ENCODE data around the gene CCDC73. TPM values are rescaled to one million over a fixed set of nuclear protein-coding genes. Genes with fewer than 3 reads are reported as not detected.

The CCDC73 gene
- polyA plus RNA-seq, 1 donor = 0.43 TPM

DNA sequence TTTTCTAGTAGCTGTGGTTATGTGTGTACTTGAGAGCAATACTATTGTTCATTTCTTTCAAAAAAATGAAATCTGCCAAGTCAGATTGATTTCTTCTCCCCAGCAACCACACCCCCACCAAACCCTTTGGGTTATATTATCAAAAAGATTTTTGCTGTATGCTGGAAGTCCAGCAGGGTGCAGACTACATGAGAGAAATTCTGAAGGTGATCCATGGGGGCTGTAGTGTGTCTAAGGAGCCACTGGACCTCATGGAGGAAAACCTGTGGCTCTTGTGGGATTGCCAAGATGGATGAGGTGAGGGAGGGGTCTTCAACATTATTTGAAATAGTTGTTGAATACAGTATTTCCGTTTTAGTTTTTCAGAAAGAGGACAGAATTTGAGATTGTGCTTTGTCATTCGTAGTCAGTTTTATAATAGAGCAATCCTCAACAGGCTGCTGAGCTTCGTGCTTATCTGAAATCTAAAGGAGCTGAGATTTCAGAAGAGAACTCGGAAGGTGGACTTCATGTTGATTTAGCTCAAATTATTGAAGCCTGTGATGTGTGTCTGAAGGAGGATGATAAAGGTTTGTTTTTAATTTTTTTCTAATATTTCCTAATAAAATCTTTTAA lies 207.8 kb downstream of the CCDC73 start:
- no peak for DNase-seq

DNA sequence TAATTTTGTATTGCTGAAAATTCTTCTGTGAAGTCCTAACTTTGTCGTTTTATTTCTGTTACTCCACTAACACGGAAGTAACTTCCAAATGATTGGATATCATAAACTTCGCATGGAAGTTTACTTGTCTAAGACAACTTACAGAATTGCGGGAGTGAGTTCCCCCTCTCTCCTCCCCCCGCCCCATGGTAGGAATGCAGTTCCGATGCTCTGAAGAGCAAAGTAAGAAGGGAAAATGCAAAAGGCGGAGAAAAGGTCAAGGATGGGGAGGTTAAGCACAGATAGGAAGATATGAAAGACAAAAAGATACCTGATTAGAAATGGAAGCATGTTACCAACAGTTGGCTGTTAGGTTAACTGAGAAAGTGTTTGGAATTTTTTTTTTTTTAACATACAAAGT lies 209.5 kb downstream of the CCDC73 start:
- DNase-seq = no peak

DNA sequence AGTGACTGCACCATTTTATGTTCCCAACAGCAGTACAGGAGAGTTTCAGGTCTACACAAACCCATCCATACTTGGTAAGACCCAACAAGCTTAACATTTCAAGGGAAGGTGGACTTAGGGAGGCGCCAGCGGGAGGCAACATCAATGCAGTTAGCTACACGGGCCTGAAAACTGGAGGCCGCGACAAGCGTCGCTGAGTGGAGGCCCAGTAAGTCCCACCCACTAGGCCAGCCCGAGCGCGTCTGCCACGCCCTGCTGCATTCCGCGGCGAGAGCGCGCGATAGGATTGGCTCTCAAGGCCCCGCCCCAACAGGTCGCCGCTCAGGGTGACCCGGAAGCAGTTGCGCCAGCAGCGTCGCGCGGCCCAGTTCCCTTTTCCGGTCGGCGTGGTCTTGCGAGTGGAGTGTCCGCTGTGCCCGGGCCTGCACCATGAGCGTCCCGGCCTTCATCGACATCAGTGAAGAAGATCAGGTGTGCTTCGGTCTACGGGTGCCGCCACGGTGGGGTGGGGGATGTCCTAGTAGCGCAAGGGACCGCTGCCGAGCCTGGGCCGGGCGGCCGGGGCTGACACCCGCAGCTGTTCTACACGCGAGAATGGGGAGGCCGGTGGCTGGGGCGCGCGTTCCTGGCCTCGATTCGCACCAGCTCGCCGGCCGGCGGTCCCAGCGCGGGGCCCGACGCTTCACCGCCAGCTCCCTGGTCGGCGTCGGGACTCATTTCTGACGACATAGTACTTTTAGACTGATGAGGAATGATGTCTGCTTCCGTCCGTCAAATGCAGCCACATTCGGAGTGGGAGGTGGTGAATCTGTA lies 210.8 kb downstream of the CCDC73 start, which contains the start of gene EIF3M:
Gene EIF3M, plus strand, starts transcription at position 373 of the 813 bp plus-strand sequence. Its CDS starts 57 bp downstream, at position 430.
- DNase-seq = peak; percentile 95

DNA sequence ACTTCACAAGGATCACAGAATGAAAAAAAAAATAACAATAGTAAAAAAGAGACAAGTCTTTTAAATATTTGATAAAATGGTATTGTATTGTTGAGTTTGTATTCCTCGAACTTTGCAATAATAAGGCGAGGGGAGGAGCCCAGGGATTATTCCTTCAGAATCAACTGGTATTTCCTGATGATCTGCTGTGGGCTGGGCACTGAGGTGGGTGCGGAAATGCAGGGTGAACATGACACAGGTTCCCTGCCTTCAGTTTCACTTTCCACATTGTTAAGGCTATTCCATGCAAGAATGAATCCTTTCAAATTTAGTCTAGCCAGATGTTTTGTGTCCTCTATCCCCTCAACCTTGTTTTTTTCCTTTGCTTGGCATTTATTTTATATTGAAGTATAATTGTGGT lies 212.9 kb downstream of the CCDC73 start:
- no peak for DNase-seq

GRCh38 chr11:32580967-32581366 lies 213.5 kb downstream of the CCDC73 start:
- DNase-seq = no peak

DNA sequence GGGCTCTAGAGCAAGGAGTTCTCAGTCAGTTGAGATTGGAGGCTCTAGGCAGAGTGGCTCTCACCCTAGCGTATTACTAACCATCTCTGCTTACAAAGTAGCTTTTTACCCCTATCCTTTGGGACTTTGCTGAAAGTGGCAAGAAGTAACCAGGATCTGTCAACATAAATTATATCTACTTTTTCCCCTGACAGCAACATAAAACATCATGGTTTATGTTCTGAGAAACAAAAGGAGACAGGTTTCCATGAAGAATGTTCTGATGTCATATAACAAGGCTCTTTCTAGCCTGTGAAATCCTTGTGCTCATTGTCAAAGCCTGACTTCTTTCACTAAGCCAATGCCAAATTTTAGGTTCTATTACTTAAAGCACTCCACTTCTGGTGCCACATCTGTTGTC lies 218.0 kb downstream of the CCDC73 start:
- no peak for DNase-seq

GRCh38 chr11:32575070-32575469 lies 219.4 kb downstream of the CCDC73 start:
- no peak for DNase-seq

DNA sequence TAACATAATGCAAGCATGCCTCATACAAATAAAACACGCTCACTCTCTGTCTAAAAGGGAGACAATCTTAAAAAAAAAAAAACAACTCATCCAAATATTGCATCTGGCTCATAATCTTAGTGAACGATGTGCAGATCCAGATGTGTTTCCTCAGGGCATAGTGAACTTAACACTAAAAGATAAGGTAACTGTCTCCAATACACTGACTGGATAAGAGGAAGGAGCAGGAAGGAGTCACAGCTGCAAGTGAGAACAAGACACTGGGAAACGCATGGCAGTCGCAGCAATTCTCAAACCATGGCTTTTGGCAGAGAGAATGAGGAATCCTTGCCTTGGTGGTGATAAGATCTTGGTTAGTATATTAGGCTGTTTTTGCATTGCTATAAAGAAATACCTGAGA lies 220.0 kb downstream of the CCDC73 start:
- no peak for DNase-seq

- no peak for DNase-seq
Measured at GRCh38 chr11:32573228-32573627, 221.2 kb downstream of the CCDC73 start.

- peak; percentile 77 for DNase-seq
Measured at GRCh38 chr11:32571039-32571438, 223.4 kb downstream of the CCDC73 start.

- no peak for DNase-seq
Measured at GRCh38 chr11:32569313-32569881, 225.1 kb downstream of the CCDC73 start.

DNA sequence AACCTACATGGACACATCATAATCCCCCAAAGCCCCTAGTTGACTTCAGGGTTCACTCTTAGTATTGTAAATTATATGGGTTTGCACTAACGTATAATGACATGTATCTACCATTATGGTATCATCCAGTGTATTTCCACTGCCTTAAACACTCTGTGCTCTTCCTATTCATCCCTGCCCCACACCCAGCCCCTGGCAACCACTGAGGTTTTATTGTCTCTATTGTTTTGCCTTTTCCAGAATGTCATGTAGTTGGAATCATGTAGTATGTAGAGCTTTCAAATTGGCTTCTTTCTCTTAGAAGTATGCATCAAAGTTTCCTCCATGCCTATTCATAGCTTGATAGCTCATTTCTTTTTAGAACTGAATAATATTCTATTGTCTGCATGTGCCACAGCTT lies 227.3 kb downstream of the CCDC73 start:
- no peak for DNase-seq

DNA sequence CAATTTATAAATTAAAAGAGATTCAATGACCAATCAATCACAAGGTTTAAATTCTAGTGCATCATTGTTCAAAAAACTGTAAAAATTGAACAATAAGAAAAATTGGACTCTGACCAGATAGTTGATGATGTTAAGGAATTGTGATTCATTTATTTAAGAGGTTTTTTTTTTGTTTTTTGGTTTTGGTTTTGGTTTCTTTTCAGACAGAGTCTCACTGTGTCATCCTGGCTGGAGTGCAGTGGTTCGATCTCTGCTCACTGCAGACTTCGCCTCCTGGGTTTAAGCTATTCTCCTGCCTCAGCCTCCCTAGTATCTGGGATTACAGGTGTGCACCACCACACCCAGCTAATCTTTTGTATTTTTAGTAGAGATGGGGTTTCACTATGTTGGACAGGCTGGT lies 227.9 kb downstream of the CCDC73 start:
- DNase-seq = no peak

DNA sequence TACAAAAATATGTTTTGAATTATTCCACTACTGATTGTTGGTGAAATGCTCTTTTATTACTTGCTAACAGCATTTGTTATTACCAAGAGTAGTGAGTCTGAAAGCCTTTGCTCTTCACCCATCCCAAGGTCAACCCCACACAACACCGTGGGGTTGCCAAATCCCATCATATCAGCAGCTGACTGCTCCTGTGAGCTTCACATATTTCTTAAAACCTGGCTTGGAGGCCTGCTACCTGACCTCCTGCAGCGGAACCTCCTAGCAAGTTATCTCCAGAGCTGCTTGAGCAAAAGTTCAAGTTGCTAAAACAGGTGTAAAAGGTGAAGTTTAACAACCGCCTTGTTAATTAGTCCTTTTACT lies 230.9 kb downstream of the CCDC73 start:
- no peak for DNase-seq

GRCh38 chr11:32562839-32563599 lies 231.4 kb downstream of the CCDC73 start:
- DNase-seq = peak; percentile 72

DNA sequence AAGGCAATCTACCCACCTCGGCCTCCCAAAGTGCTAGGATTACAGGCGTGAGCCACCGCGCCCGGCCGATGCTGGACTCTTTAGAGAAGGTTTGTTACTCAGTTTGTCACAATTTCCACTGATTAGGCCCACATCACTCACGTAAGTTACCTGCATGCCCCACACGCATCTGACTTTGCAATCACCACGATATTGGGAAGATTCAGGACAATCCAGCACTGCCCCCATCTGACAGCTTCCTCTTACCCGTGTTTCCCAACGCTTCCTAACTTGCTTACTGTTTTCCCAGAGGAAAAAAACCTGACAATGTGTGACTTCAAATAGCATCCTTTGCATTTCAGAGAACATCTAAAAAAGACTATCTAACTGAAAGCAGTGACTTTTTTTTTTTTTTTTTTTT lies 232.6 kb downstream of the CCDC73 start:
- DNase-seq = no peak

- DNase-seq = no peak
Measured at GRCh38 chr11:32555895-32556294, 238.6 kb downstream of the CCDC73 start.

GRCh38 chr11:32555091-32555490 lies 239.4 kb downstream of the CCDC73 start:
- no peak for DNase-seq
